Suprapubic skin (tissue), 3 donors: ENCODE data around the gene MED12L.
A peak's percentile ranks its signal among the peaks of the same experiment; 100 is the strongest.

Experiments used
- CTCF ChIP-seq, 2 donors: fragments of 200-600 bp in 1 of 2; fragments of 450-650 bp in 1 of 2; sonication (generic) in 1 of 2; IDR thresholded peaks; one replicate each; pipeline ENCODE4 v1.5.1; 2016 to 2019; ENCODE audit warnings: antibody characterized with exemption in 2 of 2, mild to moderate bottlenecking in 1 of 2, moderate library complexity in 1 of 2
- POLR2AphosphoS5 ChIP-seq, 3 donors: sonication (generic); formaldehyde crosslinking; IDR thresholded peaks; one replicate each; pipeline ENCODE4 v1.6.1; 2017; ENCODE audit warnings: antibody characterized with exemption in 3 of 3

- TF ChIP-seq POLR2AphosphoS5 (IDR thresholded peaks at IDR 0.05) (no peak), CTCF (IDR thresholded peaks at IDR 0.05) (peak; percentile 81 to 95)
Observed at GRCh38 chr3:151227807-151228665, 142.6 kb downstream of the MED12L start.
